ENCODE results near the gene SNAPC5.

- no peak for TF ChIP-seq CEBPB (IDR thresholded peaks at IDR 0.05)
- no peak for TF ChIP-seq CREB1 (IDR thresholded peaks at IDR 0.05; ENCODE audit: low read depth)
- TF ChIP-seq EGR1 (IDR thresholded peaks at IDR 0.05) = no peak
- TF ChIP-seq EP300 (IDR thresholded peaks at IDR 0.05; ENCODE audit: borderline replicate concordance) = no peak
- TF ChIP-seq MAX (IDR thresholded peaks at IDR 0.05) = no peak
- no peak for TF ChIP-seq REST (IDR thresholded peaks at IDR 0.05; ENCODE audit: low read depth)
- no peak for TF ChIP-seq RAD21 (IDR thresholded peaks at IDR 0.05; ENCODE audit: low read depth)
- no peak for TF ChIP-seq NFIC (IDR thresholded peaks at IDR 0.05)
Measured at GRCh38 chr15:66480267-66480666, 17.3 kb downstream of the SNAPC5 start.

Measured in Ishikawa (cell line).